ENCODE data around the gene COLEC12. TPM values are rescaled to one million over a fixed set of nuclear protein-coding genes. Genes with fewer than 3 reads are reported as not detected.
"Not testable (repeated sequence)": the region's sequence is repeated elsewhere in the genome, so short reads cannot be mapped to it uniquely, and the experiment has no call there.

COLEC12 gene
- total RNA-seq, 1 donor from 2014 or later: 11.6 TPM

GRCh38 chr18:406677-407076, 93.8 kb downstream of the COLEC12 start:
- no peak overlapping the region for H3K27ac Mint-ChIP-seq (ENCODE audit: unreplicated experiment)
- H3K36me3 Mint-ChIP-seq (ENCODE audit: low read depth, unreplicated experiment): peaks cover 18% of the 10 kb centered on the region
- Histone ChIP-seq H3K9me3 (ENCODE audit: insufficient read depth, low read depth, low read length) (no peaks in the 10 kb centered on the region), H4K20me1 (ENCODE audit: insufficient read depth, low read length) (no peaks in the 10 kb centered on the region), H3K9ac (ENCODE audit: low read length) (no peak overlapping the region), H3K27me3 (ENCODE audit: insufficient read depth, low read length) (no peaks in the 10 kb centered on the region), H3K4me3 (ENCODE audit: insufficient read depth, low read depth, low read length) (no peak overlapping the region), H3K36me3 (ENCODE audit: insufficient read depth, low read length) (no peaks in the 10 kb centered on the region), H2AFZ (ENCODE audit: low read depth, low read length) (no peak overlapping the region), H3K4me1 (ENCODE audit: insufficient read depth, low read length) (peaks cover 2% of the 10 kb centered on the region), H3K27ac (ENCODE audit: low read depth, low read length) (no peak overlapping the region), H3K4me2 (ENCODE audit: low read length) (no peak overlapping the region), H3K79me2 (ENCODE audit: insufficient read depth, low read length) (no peaks in the 10 kb centered on the region)
- no peak for TF ChIP-seq CTCF (IDR thresholded peaks at IDR 0.05; ENCODE audit: insufficient read depth, low read depth, low read length)
- no peak for TF ChIP-seq EZH2 (IDR thresholded peaks at IDR 0.05; ENCODE audit: insufficient read depth, low read length)
- FAIRE-seq (no peak), DNase-seq (ENCODE audit: low read depth) (no peak)
- no peak overlapping the region for H3K4me3 Mint-ChIP-seq (ENCODE audit: unreplicated experiment)
- no peaks in the 10 kb centered on the region for H3K4me1 Mint-ChIP-seq (ENCODE audit: low read depth, unreplicated experiment)
- H3K9me3 Mint-ChIP-seq (ENCODE audit: unreplicated experiment): peaks cover 26% of the 10 kb centered on the region
- peaks cover 4% of the 10 kb centered on the region for H3K27me3 Mint-ChIP-seq (ENCODE audit: low read depth, unreplicated experiment)

GRCh38 chr18:405006-405405, 95.5 kb downstream of the COLEC12 start:
- H3K4me1 ChIP-seq (ENCODE audit: insufficient read depth, low read length); H3K9ac ChIP-seq (ENCODE audit: low read length); DNase-seq (ENCODE audit: low read depth); H3K4me3 ChIP-seq (ENCODE audit: insufficient read depth, low read depth, low read length); H3K79me2 ChIP-seq (ENCODE audit: insufficient read depth, low read length); H3K27ac ChIP-seq (ENCODE audit: low read depth, low read length); H4K20me1 ChIP-seq (ENCODE audit: insufficient read depth, low read length); H3K4me1 Mint-ChIP-seq (ENCODE audit: low read depth, unreplicated experiment); H3K4me2 ChIP-seq (ENCODE audit: low read length); H3K27me3 Mint-ChIP-seq (ENCODE audit: low read depth, unreplicated experiment); FAIRE-seq; H3K9me3 ChIP-seq (ENCODE audit: insufficient read depth, low read depth, low read length); H2AFZ ChIP-seq (ENCODE audit: low read depth, low read length); H3K36me3 ChIP-seq (ENCODE audit: insufficient read depth, low read length); H3K27ac Mint-ChIP-seq (ENCODE audit: unreplicated experiment); H3K4me3 Mint-ChIP-seq (ENCODE audit: unreplicated experiment); H3K27me3 ChIP-seq (ENCODE audit: insufficient read depth, low read length): not testable (repeated sequence)
- peaks cover 20% of the 10 kb centered on the region for H3K36me3 Mint-ChIP-seq (ENCODE audit: low read depth, unreplicated experiment)
- H3K9me3 Mint-ChIP-seq (ENCODE audit: unreplicated experiment): peaks cover 26% of the 10 kb centered on the region

GRCh38 chr18:404061-404636, 96.4 kb downstream of the COLEC12 start:
- Histone ChIP-seq H3K27ac (ENCODE audit: low read depth, low read length) (no peak overlapping the region), H3K79me2 (ENCODE audit: insufficient read depth, low read length) (no peaks in the 10 kb centered on the region), H3K36me3 (ENCODE audit: insufficient read depth, low read length) (no peaks in the 10 kb centered on the region), H3K4me1 (ENCODE audit: insufficient read depth, low read length) (peaks cover 2% of the 10 kb centered on the region), H3K9me3 (ENCODE audit: insufficient read depth, low read depth, low read length) (no peaks in the 10 kb centered on the region), H2AFZ (ENCODE audit: low read depth, low read length) (no peak overlapping the region), H3K9ac (ENCODE audit: low read length) (no peak overlapping the region), H3K4me2 (ENCODE audit: low read length) (no peak overlapping the region), H3K4me3 (ENCODE audit: insufficient read depth, low read depth, low read length) (no peak overlapping the region), H4K20me1 (ENCODE audit: insufficient read depth, low read length) (no peaks in the 10 kb centered on the region), H3K27me3 (ENCODE audit: insufficient read depth, low read length) (peaks cover 4% of the 10 kb centered on the region)
- H3K36me3 Mint-ChIP-seq (ENCODE audit: low read depth, unreplicated experiment): peaks cover 20% of the 10 kb centered on the region
- TF ChIP-seq CTCF (IDR thresholded peaks at IDR 0.05; ENCODE audit: insufficient read depth, low read depth, low read length) (no peak), EZH2 (IDR thresholded peaks at IDR 0.05; ENCODE audit: insufficient read depth, low read length) (no peak)
- no peak overlapping the region for H3K27ac Mint-ChIP-seq (ENCODE audit: unreplicated experiment)
- no peak for DNase-seq (ENCODE audit: low read depth)
- no peaks in the 10 kb centered on the region for H3K4me1 Mint-ChIP-seq (ENCODE audit: low read depth, unreplicated experiment)
- H3K9me3 Mint-ChIP-seq (ENCODE audit: unreplicated experiment): peaks cover 26% of the 10 kb centered on the region
- H3K4me3 Mint-ChIP-seq (ENCODE audit: unreplicated experiment): no peak overlapping the region
- peak; percentile 5 for FAIRE-seq
- peaks cover 7% of the 10 kb centered on the region for H3K27me3 Mint-ChIP-seq (ENCODE audit: low read depth, unreplicated experiment)
